Karpas-422 (cell line): Measurements from ENCODE around the gene SEL1L2. TPM values are rescaled to one million over a fixed set of nuclear protein-coding genes. Genes with fewer than 3 reads are reported as not detected.

Source experiments
- DNase-seq: peaks from one replicate; pipeline ENCODE4 v3.0.0-alpha.2; 2015
- H2AFZ ChIP-seq: fragments of 200-600 bp; sonication (generic); 2 replicates; pipeline ENCODE4 v1.6.1; 2014; ENCODE audit warnings: antibody characterized with exemption, low read length, mixed read lengths
- H3K27ac ChIP-seq: fragments of 200-600 bp; sonication (generic); 2 replicates; pipeline ENCODE4 v1.5.1; 2014; ENCODE audit warnings: mild to moderate bottlenecking, low read length, moderate library complexity
- H3K27me3 ChIP-seq: fragments of 200-600 bp; sonication (generic); 2 replicates; pipeline ENCODE4 v1.6.1; 2014; ENCODE audit warnings: low read length, mixed read lengths
- H3K36me3 ChIP-seq: fragments of 200-600 bp; sonication (generic); 2 replicates; pipeline ENCODE4 v1.6.1; 2014; ENCODE audit warnings: low read length, mixed read lengths; ENCODE audit not compliant: insufficient read depth
- H3K4me1 ChIP-seq: fragments of 200-600 bp; sonication (generic); 2 replicates; pipeline ENCODE4 v1.6.1; 2014; ENCODE audit warnings: mild to moderate bottlenecking, low read length, mixed read lengths
- H3K4me2 ChIP-seq: fragments of 200-600 bp; sonication (generic); 2 replicates; pipeline ENCODE4 v1.6.1; 2014; ENCODE audit warnings: low read length, low read depth, mild to moderate bottlenecking; ENCODE audit not compliant: poor library complexity, severe bottlenecking
- H3K4me3 ChIP-seq: fragments of 200-600 bp; sonication (generic); 2 replicates; pipeline ENCODE4 v1.5.1; 2014; ENCODE audit warnings: mild to moderate bottlenecking, antibody characterized with exemption, low read length, mixed read lengths
- H3K79me2 ChIP-seq: fragments of 200-600 bp; sonication (generic); 2 replicates; pipeline ENCODE4 v1.6.1; 2014; ENCODE audit warnings: mild to moderate bottlenecking, low read length, mixed read lengths
- H3K9ac ChIP-seq: fragments of 200-600 bp; sonication (generic); 2 replicates; pipeline ENCODE4 v1.6.0; 2014; ENCODE audit warnings: low read length
- H3K9me2 ChIP-seq: fragments of 200-600 bp; sonication (generic), shearing (Covaris generic); replicated peaks from 2 replicates; pipeline ENCODE4 v1.6.0; 2014; ENCODE audit warnings: mild to moderate bottlenecking, low read length, moderate library complexity; ENCODE audit not compliant: insufficient read depth
- H3K9me3 ChIP-seq: fragments of 300-700, 200-600 bp; sonication (generic); 2 replicates; pipeline ENCODE4 v1.6.1; 2014; ENCODE audit warnings: low read length, mixed read lengths
- H4K20me1 ChIP-seq: fragments of 200-600 bp; sonication (generic); 2 replicates; pipeline ENCODE4 v1.6.1; 2014; ENCODE audit warnings: mild to moderate bottlenecking, antibody characterized with exemption, low read length, low read depth; ENCODE audit not compliant: insufficient read depth
- total RNA-seq: library from RNA; depleted of rRNA; stranded (reverse); fragments of >200 nt; shearing (Covaris generic); gene quantifications from 2 replicates; pipeline ENCODE4 v1.2.3, GENCODE V29; 2014; ENCODE audit warnings: low replicate concordance

Gene SEL1L2
- total RNA-seq, 1 experiment from 2014 or later: not detected

- no peak for DNase-seq
- Histone ChIP-seq H3K9me3 (no peaks in the 10 kb centered on the region), H3K27ac (no peak overlapping the region), H3K9ac (no peak overlapping the region), H3K4me3 (no peak overlapping the region), H3K4me2 (no peak overlapping the region), H3K9me2 (no peaks in the 10 kb centered on the region), H3K27me3 (no peaks in the 10 kb centered on the region), H3K36me3 (no peaks in the 10 kb centered on the region), H4K20me1 (no peaks in the 10 kb centered on the region), H3K4me1 (peaks cover 3% of the 10 kb centered on the region), H3K79me2 (no peaks in the 10 kb centered on the region), H2AFZ (no peak overlapping the region)
These were observed 132.0 kb downstream of the SEL1L2 start for GRCh38 chr20:13858439-13858838.

GRCh38 chr20:13857961-13858360, 132.5 kb downstream of the SEL1L2 start:
- DNase-seq: no peak
- Histone ChIP-seq H3K9ac (no peak overlapping the region), H3K4me2 (no peak overlapping the region), H3K36me3 (no peaks in the 10 kb centered on the region), H3K27ac (no peak overlapping the region), H3K79me2 (no peaks in the 10 kb centered on the region), H3K4me3 (no peak overlapping the region), H3K27me3 (no peaks in the 10 kb centered on the region), H2AFZ (no peak overlapping the region), H4K20me1 (no peaks in the 10 kb centered on the region), H3K9me3 (no peaks in the 10 kb centered on the region), H3K4me1 (peaks cover 3% of the 10 kb centered on the region), H3K9me2 (no peaks in the 10 kb centered on the region)

- no peaks in the 10 kb centered on the region for H4K20me1 ChIP-seq
- no peaks in the 10 kb centered on the region for H3K27me3 ChIP-seq
- H3K9ac ChIP-seq: no peak overlapping the region
- no peaks in the 10 kb centered on the region for H3K9me2 ChIP-seq
- peaks cover 3% of the 10 kb centered on the region for H3K4me1 ChIP-seq
- H3K4me3 ChIP-seq: no peak overlapping the region
- no peaks in the 10 kb centered on the region for H3K36me3 ChIP-seq
- H3K27ac ChIP-seq: no peak overlapping the region
- no peak overlapping the region for H2AFZ ChIP-seq
- no peaks in the 10 kb centered on the region for H3K9me3 ChIP-seq
- no peaks in the 10 kb centered on the region for H3K79me2 ChIP-seq
- H3K4me2 ChIP-seq: no peak overlapping the region
- DNase-seq: no peak
These were observed 133.1 kb downstream of the SEL1L2 start for GRCh38 chr20:13857304-13857703.

GRCh38 chr20:13856354-13856753, 134.1 kb downstream of the SEL1L2 start:
- no peak overlapping the region for H2AFZ ChIP-seq
- peaks cover 3% of the 10 kb centered on the region for H3K4me1 ChIP-seq
- no peaks in the 10 kb centered on the region for H3K27me3 ChIP-seq
- DNase-seq: no peak
- no peak overlapping the region for H3K9ac ChIP-seq
- H3K27ac ChIP-seq: no peak overlapping the region
- H3K36me3 ChIP-seq: no peaks in the 10 kb centered on the region
- H3K4me2 ChIP-seq: no peak overlapping the region
- H4K20me1 ChIP-seq: no peaks in the 10 kb centered on the region
- no peaks in the 10 kb centered on the region for H3K9me3 ChIP-seq
- H3K79me2 ChIP-seq: no peaks in the 10 kb centered on the region
- no peak overlapping the region for H3K4me3 ChIP-seq
- no peaks in the 10 kb centered on the region for H3K9me2 ChIP-seq

DNA sequence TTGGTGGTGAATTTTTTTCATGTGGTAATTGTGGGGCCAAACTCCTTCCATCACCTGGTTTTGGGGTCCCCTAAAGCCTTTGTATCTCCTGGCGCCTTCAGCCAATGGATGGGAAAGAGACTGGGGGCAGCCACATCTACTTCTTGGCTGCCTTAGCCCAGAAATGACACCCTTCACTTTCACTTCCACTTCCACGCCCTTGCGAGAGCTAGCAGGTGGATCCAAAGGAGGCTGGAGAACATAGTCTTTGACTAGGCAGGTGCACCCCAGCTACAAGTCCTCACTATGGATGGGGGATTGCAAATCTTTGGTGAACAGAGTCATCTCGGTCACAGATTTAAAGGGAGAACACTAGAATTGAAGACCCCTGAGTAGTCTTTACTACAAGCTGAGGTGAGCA, 134.8 kb downstream of the SEL1L2 start:
- peak; percentile 46 for DNase-seq
- no peak overlapping the region for H3K4me3 ChIP-seq

GRCh38 chr20:13852306-13852705, 138.1 kb downstream of the SEL1L2 start:
- Histone ChIP-seq H3K9me2 (no peaks in the 10 kb centered on the region), H3K4me3 (no peak overlapping the region), H3K79me2 (no peaks in the 10 kb centered on the region), H3K9me3 (no peaks in the 10 kb centered on the region), H3K4me2 (no peak overlapping the region), H3K27ac (no peak overlapping the region), H3K4me1 (peaks cover 3% of the 10 kb centered on the region), H2AFZ (no peak overlapping the region), H4K20me1 (no peaks in the 10 kb centered on the region), H3K9ac (no peak overlapping the region), H3K27me3 (no peaks in the 10 kb centered on the region), H3K36me3 (no peaks in the 10 kb centered on the region)
- DNase-seq: no peak

More for the DNA sequence above, 134.8 kb downstream of the SEL1L2 start:
- Histone ChIP-seq H3K27ac (no peak overlapping the region), H3K4me2 (no peak overlapping the region), H3K79me2 (no peaks in the 10 kb centered on the region), H2AFZ (no peak overlapping the region), H4K20me1 (no peaks in the 10 kb centered on the region), H3K4me1 (peaks cover 3% of the 10 kb centered on the region), H3K9ac (no peak overlapping the region), H3K27me3 (no peaks in the 10 kb centered on the region), H3K36me3 (no peaks in the 10 kb centered on the region), H3K9me2 (no peaks in the 10 kb centered on the region), H3K9me3 (no peaks in the 10 kb centered on the region)

GRCh38 chr20:13851279-13851678, 139.1 kb downstream of the SEL1L2 start:
- H3K4me2 ChIP-seq: no peak overlapping the region
- no peaks in the 10 kb centered on the region; the same call in 1 of the 2 replicates for H3K4me1 ChIP-seq
- no peak overlapping the region for H3K9ac ChIP-seq
- H3K4me3 ChIP-seq: no peak overlapping the region
- no peaks in the 10 kb centered on the region for H3K79me2 ChIP-seq
- no peaks in the 10 kb centered on the region for H3K9me3 ChIP-seq
- H3K9me2 ChIP-seq: no peaks in the 10 kb centered on the region
- DNase-seq: no peak
- H3K27ac ChIP-seq: no peak overlapping the region
- no peaks in the 10 kb centered on the region for H3K36me3 ChIP-seq
- H2AFZ ChIP-seq: no peak overlapping the region
- no peaks in the 10 kb centered on the region for H3K27me3 ChIP-seq
- no peaks in the 10 kb centered on the region for H4K20me1 ChIP-seq

- Histone ChIP-seq H3K79me2 (no peaks in the 10 kb centered on the region), H3K9me2 (no peaks in the 10 kb centered on the region), H3K4me2 (no peak overlapping the region), H3K4me1 (no peaks in the 10 kb centered on the region), H3K9ac (no peak overlapping the region), H3K27me3 (no peaks in the 10 kb centered on the region), H4K20me1 (no peaks in the 10 kb centered on the region), H2AFZ (no peak overlapping the region), H3K4me3 (no peak overlapping the region), H3K36me3 (no peaks in the 10 kb centered on the region), H3K27ac (no peak overlapping the region), H3K9me3 (no peaks in the 10 kb centered on the region)
- DNase-seq: no peak
These were observed 146.1 kb downstream of the SEL1L2 start for GRCh38 chr20:13844296-13844695.

- no peaks in the 10 kb centered on the region for H3K9me2 ChIP-seq
- H3K36me3 ChIP-seq: no peaks in the 10 kb centered on the region
- H4K20me1 ChIP-seq: no peaks in the 10 kb centered on the region
- H3K4me1 ChIP-seq: no peaks in the 10 kb centered on the region
- H2AFZ ChIP-seq: no peak overlapping the region
- H3K9me3 ChIP-seq: no peaks in the 10 kb centered on the region
- no peak overlapping the region for H3K4me2 ChIP-seq
- no peak overlapping the region for H3K4me3 ChIP-seq
- no peak for DNase-seq
- no peaks in the 10 kb centered on the region for H3K27me3 ChIP-seq
- no peak overlapping the region for H3K27ac ChIP-seq
- no peaks in the 10 kb centered on the region for H3K79me2 ChIP-seq
- H3K9ac ChIP-seq: no peak overlapping the region
These were observed 149.2 kb downstream of the SEL1L2 start for GRCh38 chr20:13841206-13841605.
